ENCODE data around the gene NKX2-2.

Gene NKX2-2

DNA sequence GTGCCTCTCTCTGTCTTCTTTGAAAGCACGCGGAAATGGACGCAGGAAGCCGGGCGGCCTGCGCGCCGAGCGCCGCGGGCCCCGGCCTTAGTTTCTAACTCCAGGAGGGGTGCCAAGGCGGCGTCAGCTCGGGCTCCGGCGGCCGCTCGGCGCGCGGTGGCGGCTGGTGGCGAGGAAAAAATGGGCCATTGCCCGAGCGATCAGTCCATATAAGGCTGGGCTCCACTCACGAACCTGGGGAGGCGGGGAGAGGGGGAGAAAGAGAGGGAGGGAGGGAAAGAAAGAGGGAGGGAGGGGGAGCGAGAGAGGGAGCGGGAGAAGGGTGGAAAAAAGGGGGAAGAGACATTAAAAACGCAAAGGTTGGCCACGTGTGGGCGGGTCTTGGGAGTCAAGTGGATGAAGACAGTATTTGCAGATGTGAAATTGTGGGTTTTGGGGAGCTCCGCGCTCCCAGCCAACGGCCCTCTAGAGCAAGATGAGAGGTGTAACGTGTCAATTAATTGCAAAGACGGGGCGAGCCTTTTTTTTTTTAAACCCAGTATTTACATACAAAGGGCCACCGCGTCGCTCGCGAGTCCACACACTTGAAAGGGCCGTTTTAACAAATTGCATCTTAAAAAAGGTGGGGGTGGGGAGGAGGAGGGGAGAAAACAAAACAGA, at the start of gene NKX2-2:
Gene NKX2-2, minus strand, starts transcription at position 184 of the 660 bp plus-strand sequence. CDS start 395 bp downstream, outside the sequence.
- no peak for DNase-seq

DNA sequence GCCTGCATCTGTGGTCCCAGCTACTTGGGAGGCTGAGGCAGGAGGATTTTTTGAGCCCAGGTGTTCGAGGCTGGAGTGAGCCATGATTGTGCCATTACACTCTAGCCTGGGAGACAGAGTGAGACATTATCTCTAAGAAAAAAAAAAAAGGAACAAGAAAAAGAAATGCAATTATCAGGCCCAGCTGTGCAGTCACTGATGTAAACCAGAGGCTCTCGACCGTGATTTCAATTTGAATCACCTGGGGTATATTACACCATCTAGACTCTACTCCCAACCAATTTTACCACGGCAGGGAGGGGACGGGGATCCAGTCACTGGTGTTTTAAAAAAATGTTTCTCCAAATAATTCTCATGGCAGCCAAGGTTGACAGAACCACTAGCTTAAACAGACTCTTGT, 48.8 kb upstream of the NKX2-2 start:
- no peak for DNase-seq

DNA sequence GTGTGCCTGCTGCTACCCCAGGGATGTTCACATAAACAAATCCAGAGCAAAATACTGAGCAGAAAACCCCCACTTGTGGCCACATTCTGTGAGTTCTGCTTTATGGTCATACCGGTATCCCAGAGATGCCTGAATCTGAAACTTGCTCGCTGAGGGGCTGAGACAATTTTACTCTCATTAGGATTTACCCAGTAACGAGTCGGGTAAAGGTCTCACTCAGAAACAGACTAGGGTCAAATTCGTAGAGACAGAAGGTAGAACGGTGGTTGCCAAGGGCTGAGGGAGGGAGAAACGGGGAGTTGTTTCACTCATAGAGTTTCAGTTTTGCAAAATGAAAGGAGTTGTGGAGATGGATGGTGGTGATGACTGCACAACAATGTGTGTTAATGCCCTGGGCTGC, 45.4 kb upstream of the NKX2-2 start:
- DNase-seq = no peak

DNA sequence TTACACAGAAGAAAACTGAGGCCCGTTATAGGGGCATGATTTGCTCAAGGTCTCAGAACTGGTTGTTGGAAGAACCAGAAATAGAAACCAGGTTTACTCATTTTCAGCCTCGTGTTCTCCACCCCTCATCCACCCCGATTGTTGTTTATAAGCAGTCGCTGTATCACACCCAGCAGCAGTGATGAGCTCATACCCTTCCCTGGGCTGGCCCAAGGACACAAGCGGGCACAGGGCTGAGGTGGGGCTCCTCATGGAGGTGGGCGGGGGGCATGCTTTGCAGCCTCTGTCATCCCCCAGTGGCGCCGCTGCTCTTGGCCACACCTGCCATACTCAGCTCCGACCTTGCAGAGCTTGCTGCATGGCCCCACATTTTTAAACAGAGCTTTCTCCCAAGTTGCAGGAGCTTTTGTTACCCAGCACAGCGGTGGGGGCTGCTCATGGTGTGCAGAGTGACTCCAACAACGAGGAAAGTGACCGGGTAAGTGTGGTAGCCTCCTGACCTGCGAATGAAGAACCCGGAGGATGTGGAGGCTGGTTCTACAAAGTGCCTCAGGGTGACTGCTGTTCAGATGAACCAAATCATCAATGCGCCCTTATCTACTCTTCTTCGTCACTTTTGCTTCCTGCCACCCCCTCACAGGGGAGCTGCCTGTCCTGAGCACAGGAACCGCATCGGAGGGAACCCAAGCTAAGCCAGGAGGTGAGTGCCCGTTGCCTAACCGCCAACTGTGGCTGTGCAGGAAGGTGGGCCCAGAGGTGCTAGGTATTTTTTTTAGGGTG, 43.6 kb upstream of the NKX2-2 start:
- DNase-seq = peak in 1 of 6 experiments; percentile 8

DNA sequence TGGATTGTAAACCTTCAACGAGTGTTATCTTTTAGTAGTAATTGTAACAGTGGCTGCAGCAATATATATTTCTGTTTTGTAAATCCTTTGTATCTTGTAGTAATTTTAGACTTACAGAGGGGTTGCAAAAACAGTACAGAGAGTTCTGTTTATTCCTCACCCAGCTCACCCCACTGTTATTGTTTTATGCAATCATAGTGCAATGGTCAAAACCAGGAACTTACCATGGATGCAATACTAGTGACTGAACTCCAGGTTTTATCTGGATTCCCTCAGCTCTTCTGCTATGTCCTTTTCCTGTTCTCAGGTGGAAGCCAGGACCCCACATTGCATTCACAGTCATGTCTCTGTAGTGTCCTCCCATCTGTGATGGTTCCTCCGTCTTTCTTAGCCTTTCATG, 42.5 kb upstream of the NKX2-2 start:
- DNase-seq = no peak

DNA sequence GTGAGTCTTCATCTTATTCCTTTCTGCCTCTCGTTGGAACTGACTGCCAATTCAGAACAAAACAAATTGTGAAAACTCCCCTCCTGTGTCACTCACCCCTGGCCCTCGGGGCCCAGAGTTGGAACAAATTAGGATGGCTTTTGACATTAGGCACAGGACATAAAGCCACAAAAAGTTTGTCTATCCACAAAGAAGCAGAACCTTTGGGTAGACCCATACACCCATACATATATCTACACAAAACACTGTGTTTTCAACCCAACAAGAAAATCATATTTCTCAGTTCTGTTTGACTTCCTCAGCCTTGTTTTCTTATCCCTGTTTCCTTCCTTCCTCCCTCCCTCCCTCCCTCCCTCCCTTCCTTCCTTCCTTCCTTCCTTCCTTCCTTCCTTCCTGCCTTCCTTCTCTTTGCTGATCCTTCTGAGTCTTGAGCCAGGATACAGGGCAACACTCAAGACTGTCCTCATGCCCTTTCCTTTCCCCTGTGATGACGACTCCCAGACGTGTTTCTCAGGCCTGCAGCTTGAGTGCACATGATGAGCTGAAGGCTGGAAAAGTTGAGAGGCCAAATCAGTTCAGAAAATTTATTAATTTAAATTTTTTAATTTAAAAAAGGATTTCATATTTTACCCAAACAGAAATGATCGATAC, 41.7 kb upstream of the NKX2-2 start:
- no peak for DNase-seq

DNA sequence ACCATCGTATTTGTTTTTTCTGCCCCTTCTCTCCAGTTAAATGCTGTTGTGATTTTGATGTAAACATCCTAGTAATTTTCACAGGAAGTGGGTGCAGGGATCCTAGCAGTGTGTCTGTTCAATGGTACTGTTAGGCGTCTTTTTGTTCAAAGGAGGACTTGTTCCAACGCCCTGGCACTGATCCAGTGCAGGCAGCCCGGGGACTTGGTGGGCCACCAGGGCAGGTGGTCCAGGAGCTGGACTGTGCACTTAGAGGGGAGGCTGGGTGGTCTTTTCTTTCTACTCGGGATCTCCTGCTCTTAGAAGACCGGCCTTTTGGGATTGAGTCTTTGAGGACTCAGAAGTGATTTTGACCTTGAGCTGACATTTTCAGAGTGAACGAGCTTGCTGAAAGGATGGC, 41.1 kb upstream of the NKX2-2 start:
- no peak for DNase-seq

DNA sequence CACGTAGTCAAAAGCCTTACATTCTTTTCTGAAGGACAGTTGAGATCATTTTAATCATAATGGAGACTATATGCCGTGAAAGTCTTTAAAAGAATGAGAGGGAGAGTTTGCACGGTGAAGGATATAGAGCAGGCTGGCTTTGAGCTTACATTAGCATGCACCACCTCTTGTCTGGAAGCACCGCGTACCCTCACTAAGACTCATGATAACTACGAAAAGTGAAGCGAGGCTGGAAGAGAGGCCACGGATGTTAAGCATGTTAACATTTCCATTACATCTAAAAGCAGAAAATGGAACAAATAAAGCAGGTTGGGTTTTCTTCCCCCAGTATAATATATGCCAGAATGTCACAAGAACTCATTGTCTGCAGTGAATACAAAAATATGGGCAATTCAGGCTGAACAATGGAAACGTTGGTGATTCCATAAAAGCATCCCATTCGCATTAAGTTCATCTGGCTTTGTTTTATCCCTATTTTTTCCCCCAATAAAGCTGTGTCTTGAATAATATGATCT, 40.6 kb upstream of the NKX2-2 start:
- no peak for DNase-seq

DNA sequence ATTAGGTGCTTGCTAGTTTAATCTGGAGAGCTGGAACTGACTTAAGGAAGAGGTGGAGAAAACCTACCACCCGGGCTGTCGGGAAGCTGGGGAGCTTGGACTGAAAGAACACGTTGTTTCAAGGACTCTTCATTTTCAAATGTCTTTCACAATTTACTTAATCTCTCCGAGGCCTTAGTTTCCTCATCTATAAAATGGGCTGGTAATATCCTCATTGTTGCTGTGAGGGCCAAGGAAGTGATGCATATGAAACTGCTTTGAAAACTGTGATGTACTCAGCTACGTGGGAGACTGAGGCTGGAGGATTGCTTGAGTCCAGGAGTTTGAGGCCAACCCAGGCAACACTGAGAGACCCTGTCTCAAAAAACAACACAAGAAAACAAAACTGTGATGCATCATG, 36.7 kb upstream of the NKX2-2 start:
- no peak for DNase-seq

DNA sequence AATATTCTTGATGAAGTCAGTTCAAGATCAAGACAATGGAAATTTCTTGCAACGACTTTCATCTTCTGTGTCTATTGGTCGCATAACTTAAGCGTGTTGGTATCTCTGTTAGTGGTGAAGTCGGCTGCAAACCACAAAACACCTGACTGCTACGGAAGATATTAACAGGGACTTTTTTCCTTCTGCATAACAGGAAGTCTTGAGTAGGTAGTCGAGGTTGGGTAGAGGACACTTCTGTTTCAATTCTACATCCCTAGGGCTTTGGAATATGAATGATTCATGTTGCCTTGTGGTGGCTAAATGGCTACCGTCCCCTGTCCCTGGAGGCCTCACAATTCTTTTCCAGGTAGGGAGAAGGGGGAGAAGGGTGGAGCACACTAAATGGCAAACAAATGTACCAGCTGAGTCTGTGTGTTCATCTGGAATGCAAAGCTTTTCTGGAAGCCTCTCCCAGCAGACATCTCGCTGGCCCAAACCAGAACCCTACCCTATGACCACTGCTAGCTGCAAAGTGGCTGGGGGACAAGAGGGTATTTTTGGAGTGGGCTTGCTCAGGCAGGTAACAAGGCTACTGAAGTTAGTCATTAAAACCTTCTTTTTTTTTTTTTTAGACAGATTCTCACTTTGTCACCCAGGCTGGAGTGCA, 34.6 kb upstream of the NKX2-2 start:
- peak; percentile 28 to 83 (median 61) for DNase-seq

DNA sequence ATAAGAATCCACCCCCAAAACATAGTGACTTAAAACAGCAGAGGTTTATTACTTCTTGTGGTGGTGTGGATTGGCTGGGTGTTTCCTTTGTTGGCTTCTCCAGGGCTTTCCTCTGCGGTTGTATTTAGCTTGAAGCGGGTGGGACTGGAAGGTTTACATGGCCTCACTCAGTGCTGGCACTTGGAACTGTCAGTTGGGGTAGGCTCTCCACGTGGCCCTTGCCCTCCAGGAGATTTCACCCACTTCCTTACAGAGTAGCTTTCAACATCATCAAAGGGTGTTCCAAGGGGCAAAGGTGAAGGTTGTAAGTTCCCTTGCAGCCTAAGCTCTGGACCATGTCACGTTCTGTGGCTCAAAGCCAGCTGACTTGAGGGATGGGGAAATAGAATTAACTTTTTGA, 32.5 kb upstream of the NKX2-2 start:
- DNase-seq = no peak

DNA sequence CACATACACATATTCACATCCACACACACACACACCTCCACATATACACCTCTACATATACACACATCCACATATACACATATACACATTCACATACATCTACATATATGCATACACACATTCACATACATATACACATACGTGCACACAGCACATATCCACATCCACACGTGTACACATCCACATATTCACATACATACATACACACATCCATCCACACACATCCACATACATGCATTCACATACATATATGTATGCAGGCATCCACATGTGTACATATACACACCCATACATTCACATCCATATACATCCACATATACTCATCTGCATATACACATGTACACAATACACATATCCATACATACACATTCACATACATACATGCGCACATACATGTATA, 25.6 kb upstream of the NKX2-2 start:
- no peak for DNase-seq

DNA sequence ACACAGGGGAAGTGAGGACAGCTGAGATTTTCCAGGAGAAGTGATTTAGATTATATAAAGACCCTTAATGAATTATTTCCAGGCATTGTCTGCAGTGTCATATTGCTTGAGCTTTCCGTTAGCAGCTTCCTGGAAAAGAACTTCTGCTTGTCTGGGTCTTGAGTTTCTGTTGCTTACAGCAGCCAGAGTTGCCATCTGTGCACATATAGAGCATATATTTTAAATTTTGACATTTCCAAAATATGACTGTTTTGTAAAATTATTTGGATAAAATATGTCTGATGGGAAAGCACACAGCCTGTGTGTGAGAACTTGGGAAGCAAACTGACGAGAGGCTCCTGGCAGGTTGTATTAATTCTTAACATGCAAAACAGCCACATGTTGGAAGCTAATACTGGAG, 21.0 kb upstream of the NKX2-2 start:
- DNase-seq = no peak

DNA sequence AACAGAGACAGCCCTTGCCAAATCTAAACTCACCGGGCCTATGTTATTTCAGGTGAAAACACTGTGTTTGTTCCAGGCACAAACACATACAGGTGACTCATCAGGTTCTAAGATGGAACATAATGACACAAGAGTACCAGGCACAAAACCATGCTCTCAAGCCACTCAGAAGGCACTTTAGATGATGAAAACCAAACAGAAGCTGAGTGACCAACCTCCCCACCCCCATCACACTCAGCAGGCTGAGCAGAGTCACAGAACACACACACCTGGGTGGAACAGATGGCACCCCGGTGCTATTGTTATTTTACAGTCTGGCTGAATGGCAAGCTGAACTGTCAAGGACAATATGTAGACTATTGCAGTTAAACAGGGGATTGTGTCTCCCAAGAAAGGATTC, 20.6 kb upstream of the NKX2-2 start:
- no peak for DNase-seq

DNA sequence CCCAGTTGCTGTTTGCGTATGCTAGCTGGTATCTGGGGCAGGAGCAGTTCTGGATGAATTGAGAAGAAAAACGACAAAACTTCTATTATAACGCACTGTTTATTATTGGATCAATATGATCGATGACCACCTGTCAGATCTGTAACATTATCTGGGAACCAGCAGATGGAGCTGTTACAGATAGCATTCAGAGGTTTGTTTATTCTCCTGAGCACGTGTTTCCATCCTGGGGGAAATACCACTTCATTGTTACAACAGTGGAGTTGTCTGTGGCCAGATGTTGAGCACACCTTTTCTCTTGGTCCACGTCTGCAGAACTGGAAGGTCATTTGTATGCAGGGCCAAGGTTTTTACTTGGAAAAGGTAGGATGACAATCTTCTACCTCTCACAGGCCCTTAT, 16.0 kb upstream of the NKX2-2 start:
- peak in 1 of 6 experiments; percentile 10 for DNase-seq

DNA sequence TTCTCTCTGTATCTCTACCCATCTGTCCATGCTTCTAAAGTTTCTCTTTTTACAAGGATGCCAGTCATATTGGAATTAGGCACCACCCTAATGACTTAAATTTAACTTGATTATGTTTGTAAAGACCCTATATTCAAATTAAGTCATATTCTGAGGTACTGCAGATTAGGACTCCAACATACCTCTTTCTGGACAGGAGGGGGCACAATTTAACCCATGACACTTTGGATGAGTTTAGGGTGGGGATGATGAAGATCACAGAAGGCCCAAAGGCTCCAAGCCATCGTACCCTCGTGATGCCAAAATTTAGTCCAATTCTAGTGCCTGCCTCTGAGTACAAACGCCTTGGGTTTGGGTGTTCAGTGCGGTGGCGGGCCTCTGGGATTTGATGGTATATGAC, 15.0 kb upstream of the NKX2-2 start:
- DNase-seq = no peak

DNA sequence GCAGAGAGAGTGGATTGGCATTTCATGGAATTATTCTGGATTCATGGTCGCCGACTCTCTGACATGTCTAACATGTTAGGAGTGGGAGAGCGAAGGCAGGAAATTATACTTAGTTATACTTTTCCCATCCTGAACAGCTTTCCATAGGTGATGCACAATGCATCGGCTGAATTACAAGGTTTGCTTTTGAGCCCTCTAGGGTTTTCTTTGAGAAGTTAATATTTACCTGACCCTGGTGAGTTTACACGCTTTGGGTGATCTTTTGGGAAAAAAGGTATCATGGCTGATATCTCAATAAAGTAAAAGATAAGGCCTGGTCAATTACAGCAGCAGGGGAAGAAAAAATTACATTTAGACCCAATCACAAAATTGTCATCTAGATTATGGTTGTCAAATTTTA, 14.0 kb upstream of the NKX2-2 start:
- DNase-seq = no peak

DNA sequence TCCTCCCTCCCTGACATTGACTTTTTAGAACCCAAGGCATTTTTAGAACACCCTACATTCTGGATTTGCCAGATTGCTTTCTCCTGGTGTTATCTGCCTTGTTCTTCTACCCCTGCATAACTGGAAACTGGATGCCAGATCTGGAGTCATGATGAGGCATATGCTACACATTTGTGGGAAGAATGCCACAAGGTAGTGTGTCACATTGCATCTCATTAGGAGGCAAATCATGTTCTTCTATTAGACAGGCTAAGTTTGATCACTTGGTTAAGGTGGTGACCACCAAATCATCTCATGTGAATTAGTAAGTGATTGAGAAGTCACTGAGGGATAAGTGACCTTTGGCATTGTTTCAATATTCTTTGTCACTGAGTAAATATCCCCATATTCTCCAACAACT, 12.9 kb upstream of the NKX2-2 start:
- no peak for DNase-seq

DNA sequence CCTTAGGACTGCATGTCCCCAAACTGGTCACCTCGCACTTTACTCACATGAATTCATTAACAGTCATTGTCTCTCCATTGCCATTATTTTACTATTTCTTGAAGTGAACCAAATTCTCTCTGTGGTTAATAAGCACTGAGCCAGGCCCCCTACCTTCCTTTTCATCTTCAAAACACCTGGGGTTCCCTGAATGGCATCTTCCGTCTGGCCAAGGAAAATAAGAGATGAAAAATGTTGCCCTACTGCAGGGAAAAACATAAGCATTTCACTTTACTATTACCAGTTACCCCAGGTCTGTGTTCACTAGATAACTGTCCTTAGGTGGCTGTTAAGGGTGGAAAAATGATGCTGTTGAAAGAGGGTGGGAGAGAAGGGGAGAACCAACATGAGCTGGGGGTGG, 10.0 kb upstream of the NKX2-2 start:
- no peak for DNase-seq

DNA sequence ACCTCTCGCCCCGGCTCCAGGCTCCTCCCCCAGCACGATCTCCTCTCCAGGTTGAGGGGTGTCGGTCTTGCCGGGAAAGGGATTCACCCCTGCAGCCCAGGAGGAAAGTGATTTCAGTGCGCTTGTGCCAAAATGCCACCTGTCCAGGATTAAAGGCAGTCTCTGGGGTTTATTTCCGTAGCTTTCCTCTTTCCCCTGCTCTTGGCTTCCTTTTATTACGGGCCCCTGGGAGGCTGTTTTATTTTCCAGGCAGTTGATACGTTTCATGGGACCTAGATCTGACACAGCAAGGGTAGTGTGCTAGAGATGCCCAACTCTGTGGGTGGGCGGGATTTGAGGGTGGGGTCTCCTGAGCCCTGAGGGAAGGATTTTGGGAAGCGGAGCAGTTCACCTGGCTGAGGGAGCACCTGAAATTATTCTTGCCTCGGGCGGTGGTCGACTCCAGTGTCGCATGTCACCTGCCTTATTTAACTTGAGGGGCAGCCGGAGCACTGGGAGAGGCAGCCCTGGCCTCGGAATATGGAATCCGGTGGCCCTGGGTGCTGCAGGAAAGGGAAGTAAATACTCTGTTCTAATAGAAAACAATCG, 9.5 kb upstream of the NKX2-2 start:
- DNase-seq = no peak

DNA sequence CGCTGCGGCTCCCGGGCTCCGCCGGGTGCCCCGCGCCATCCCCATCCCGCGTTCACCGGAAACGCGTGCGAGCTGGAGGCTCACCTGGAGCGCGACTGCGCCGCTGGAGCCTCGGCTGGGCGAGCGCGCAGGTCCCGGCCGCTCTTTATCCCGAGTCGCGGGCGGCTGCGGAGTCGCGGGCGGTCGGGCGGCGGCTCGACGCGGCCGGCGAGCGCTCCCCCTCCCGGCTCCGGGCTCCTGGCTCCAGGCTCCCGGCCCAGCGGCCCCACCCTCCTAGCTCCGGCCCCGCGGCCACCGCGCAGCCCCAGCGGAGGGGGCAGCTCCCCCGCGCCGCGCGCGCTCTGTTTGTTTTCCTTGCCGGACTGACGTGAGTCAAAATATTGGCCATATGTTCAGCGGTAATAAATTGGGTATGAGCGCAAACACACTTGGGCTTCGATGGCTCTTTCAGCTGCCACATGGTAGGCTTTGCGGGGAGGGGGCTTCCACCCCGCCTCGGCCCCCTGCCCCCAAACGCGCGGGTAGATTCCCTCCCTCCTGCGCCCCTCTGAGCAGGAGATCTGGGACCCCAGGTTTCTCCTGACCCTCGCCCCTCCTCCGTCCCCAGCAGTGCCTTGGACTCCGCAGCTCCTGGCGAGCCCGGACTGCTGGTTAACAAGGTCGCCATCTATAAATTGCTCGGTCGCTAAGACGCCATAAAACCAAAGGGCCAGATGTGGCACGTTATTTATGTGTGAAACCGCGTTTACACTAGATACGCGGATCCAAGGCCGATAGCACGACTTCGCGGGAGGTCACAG, 8.8 kb upstream of the NKX2-2 start:
- no peak for DNase-seq
